HCT116 (cell line): ENCODE measurements around the gene TP53RK. TPM values are rescaled to one million over a fixed set of nuclear protein-coding genes. Genes with fewer than 3 reads are reported as not detected.

Source experiments
- ATAC-seq: fragments of 200-7000 bp; cut with Tn5 transposase; 2 replicates; pipeline ENCODE4 v1.9.1; 2020; ENCODE audit warnings: mild to moderate bottlenecking, moderate library complexity
- BruUV-seq: library from RNA; stranded (reverse); fragments of 400-500 nt; replicated peaks from 2 replicates; lab custom pipeline; 2021; lab: Mats Ljungman, UMichigan
- CTCF ChIA-PET: fragments of 300-600 bp; sonication (Branson Sonifier 250); formaldehyde crosslinking; loops from one replicate; lab custom pipeline; 2021; ENCODE audit warnings: antibody characterized with exemption; lab: Charles Lee
- POLR2A ChIA-PET: fragments of 300-600, 350-600 bp; sonication (Branson Sonifier 250); formaldehyde crosslinking; loops from one replicate; lab custom pipeline; 2021; ENCODE audit warnings: antibody characterized with exemption; lab: Charles Lee
- RAD21 ChIA-PET, 2 experiments: fragments of 300-600 bp; sonication (Branson Sonifier 250); formaldehyde crosslinking; loops; one replicate each; lab custom pipeline; 2023; ENCODE audit warnings: low total read pairs in 2 of 2; ENCODE audit not compliant: uncharacterized antibody in 2 of 2, unreplicated experiment in 2 of 2, low non-redundant PET in 1 of 2; lab: Charles Lee
- DNase-seq: peaks from one replicate; pipeline ENCODE4 v3.0.0-alpha.2; 2010; ENCODE audit warnings: low read depth, low spot score
- H2AFZ ChIP-seq: fragments of 200-600 bp; shearing (Covaris generic), sonication (generic); 2 replicates; pipeline ENCODE4 v1.6.1; 2017; ENCODE audit warnings: low read depth, mixed run types, mixed read lengths, antibody characterized with exemption, low read length; ENCODE audit not compliant: poor library complexity, severe bottlenecking
- H3K27ac ChIP-seq: 2 replicates; pipeline ENCODE4 v1.5.1; 2012; ENCODE audit warnings: low read depth, low read length
- H3K27me3 ChIP-seq: fragments of 200-600 bp; sonication (generic); 2 replicates; pipeline ENCODE4 v1.6.1; 2016; ENCODE audit warnings: mixed run types, low read length, mixed read lengths; ENCODE audit not compliant: insufficient read depth
- H3K36me3 ChIP-seq, 2 experiments: fragments of 200-500 bp in 1 of 2; fragments of 200-600 bp in 1 of 2; sonication (Bioruptor generic) in 1 of 2; sonication (generic) in 1 of 2; 2 replicates each; pipeline versions ENCODE4 v1.5.1 to v1.6.1; 2014 to 2016; ENCODE audit warnings: low read length in 2 of 2, inconsistent platforms in 1 of 2, mixed read lengths in 1 of 2, mixed run types in 1 of 2; ENCODE audit not compliant: insufficient read depth in 2 of 2, control insufficient read depth in 1 of 2
- H3K4me1 ChIP-seq, 2 experiments: fragments of 200-600 bp in 1 of 2; sonication (generic) in 1 of 2; 2 replicates each; pipeline versions ENCODE4 v1.5.1 to v1.6.1; 2012 to 2017; ENCODE audit warnings: low read length in 2 of 2, inconsistent platforms in 1 of 2, mild to moderate bottlenecking in 1 of 2, mixed read lengths in 1 of 2, mixed run types in 1 of 2, moderate library complexity in 1 of 2; ENCODE audit not compliant: insufficient read depth in 2 of 2, control insufficient read depth in 1 of 2
- H3K4me2 ChIP-seq: fragments of 200-600 bp; sonication (generic); 2 replicates; pipeline ENCODE4 v1.6.1; 2017; ENCODE audit warnings: mixed run types, low read length, mixed read lengths
- H3K4me3 ChIP-seq, 2 experiments: fragments of 200-600 bp in 1 of 2; sonication (generic) in 1 of 2; replicated peaks in 1 of 2; 2 replicates each; pipeline ENCODE4 v1.5.1; 2011 to 2016; ENCODE audit warnings: low read length in 2 of 2, control low read depth in 1 of 2, low read depth in 1 of 2, mild to moderate bottlenecking in 1 of 2, mixed read lengths in 1 of 2, mixed run types in 1 of 2
- H3K79me2 ChIP-seq: fragments of 200-600 bp; sonication (generic); 2 replicates; pipeline ENCODE4 v1.6.1; 2017; ENCODE audit warnings: mild to moderate bottlenecking, mixed run types, low read length, moderate library complexity, mixed read lengths; ENCODE audit not compliant: insufficient read depth
- H3K9ac ChIP-seq: fragments of 200-600 bp; sonication (generic); 2 replicates; pipeline ENCODE4 v1.6.1; 2016; ENCODE audit warnings: low read length, mixed read lengths
- H3K9me2 ChIP-seq: fragments of 200-600 bp; sonication (generic), shearing (Covaris generic); 2 replicates; pipeline ENCODE4 v1.6.1; 2017; ENCODE audit warnings: mixed run types, mild to moderate bottlenecking, moderate library complexity; ENCODE audit not compliant: insufficient read depth
- H3K9me3 ChIP-seq, 2 experiments: fragments of 200-500 bp in 1 of 2; fragments of 200-600 bp in 1 of 2; sonication (Bioruptor generic) in 1 of 2; sonication (generic) in 1 of 2; 2 replicates each; pipeline ENCODE4 v1.6.1; 2014 to 2017; ENCODE audit warnings: low read length in 2 of 2, mixed read lengths in 2 of 2, inconsistent platforms in 1 of 2, low read depth in 1 of 2, mild to moderate bottlenecking in 1 of 2, mixed run types in 1 of 2, moderate library complexity in 1 of 2; ENCODE audit not compliant: control insufficient read depth in 1 of 2, insufficient read depth in 1 of 2
- H4K20me1 ChIP-seq: fragments of 200-600 bp; sonication (generic), shearing (Covaris generic); 2 replicates; pipeline ENCODE4 v1.6.1; 2017; ENCODE audit warnings: mixed run types, mild to moderate bottlenecking, moderate library complexity; ENCODE audit not compliant: insufficient read depth
- EZH2phosphoT487 ChIP-seq: fragments of 200-600 bp; IDR thresholded peaks from 2 replicates; pipeline ENCODE4 v1.6.1; 2018; ENCODE audit warnings: antibody characterized with exemption, borderline replicate concordance
- MAX ChIP-seq: IDR thresholded peaks from 2 replicates; pipeline ENCODE4 v1.6.1; 2012
- REST ChIP-seq: IDR thresholded peaks from 2 replicates; pipeline ENCODE4 v1.6.1; 2012; ENCODE audit warnings: low read depth
- TCF7L2 ChIP-seq: IDR thresholded peaks from 2 replicates; pipeline ENCODE4 v1.7.0; 2011; ENCODE audit warnings: borderline replicate concordance, inconsistent platforms; ENCODE audit not compliant: insufficient read depth, insufficient read length; ENCODE audit errors: extremely low read depth
- ZFX ChIP-seq: fragments of 450-650 bp; IDR thresholded peaks from 2 replicates; pipeline ENCODE4 v1.6.1; 2017
- intact Hi-C: fragments of 100-400 bp; cut with micrococcal nuclease; formaldehyde crosslinking; loops from 2 replicates; pipeline ENCODE4 v1.10.0; 2022
- total RNA-seq: library from RNA; stranded (reverse); gene quantifications from one replicate; pipeline ENCODE4 v1.2.1, GENCODE V29; 2021; ENCODE audit not compliant: unreplicated experiment

The TP53RK gene
- total RNA-seq, 1 experiment from 2014 or later = 9.2 TPM

DNA sequence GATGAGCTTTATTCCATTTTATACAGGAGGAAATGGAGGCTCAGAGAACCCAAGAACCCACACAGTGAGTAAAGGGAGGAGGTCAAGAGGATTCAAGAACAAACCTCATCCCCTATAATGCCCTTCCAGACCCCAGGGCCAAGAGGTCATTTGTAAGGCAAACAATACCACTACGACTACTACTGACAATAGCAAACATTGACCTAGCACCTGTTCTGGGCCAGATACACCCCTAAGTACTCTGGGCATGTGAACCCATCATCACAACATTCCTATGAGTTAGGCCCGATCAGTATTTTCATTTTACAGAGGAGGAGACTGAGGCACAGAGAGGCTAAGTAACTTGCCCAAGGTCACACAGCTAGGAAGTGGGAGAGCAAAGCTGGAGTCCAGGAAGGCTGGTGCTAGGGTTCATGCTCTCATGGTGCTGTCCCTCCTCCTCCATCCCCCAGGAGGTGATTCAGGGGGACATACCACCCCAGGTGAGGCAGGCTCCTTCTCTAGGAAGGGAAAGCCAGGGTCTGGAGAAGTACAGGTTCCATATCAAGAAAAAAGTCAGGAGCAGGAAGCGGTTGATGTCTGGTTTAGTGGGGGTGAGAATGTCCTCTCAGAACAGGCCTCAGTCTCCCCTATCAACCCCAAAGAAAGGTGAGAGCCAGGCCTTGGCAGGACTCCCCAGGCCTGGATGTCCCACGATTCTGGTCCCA, 51.7 kb downstream of the TP53RK start:
- Histone ChIP-seq H4K20me1 (no peaks in the 10 kb centered on the region), H3K27ac (no peak overlapping the region), H3K79me2 (no peaks in the 10 kb centered on the region), H3K27me3 (no peaks in the 10 kb centered on the region), H3K9ac (no peak overlapping the region), H3K9me3 (no peaks in the 10 kb centered on the region), H3K4me3 (no peak overlapping the region), H3K4me1 (no peaks in the 10 kb centered on the region; a peak in 1 of 4 replicates), H3K9me2 (no peaks in the 10 kb centered on the region), H2AFZ (no peak overlapping the region), H3K4me2 (no peak overlapping the region), H3K36me3 (no peaks in the 10 kb centered on the region)
- no TSS peak for BruUV-seq
- POLR2A ChIA-PET = no interaction called here
- ATAC-seq = no peak
- TF ChIP-seq REST = no peak
- TF ChIP-seq EZH2phosphoT487 = no peak
- no peak for TF ChIP-seq MAX
- TF ChIP-seq TCF7L2 = no peak
- no peak for TF ChIP-seq ZFX
- intact Hi-C loops = no loop called here
- CTCF ChIA-PET = no interaction called here
- RAD21 ChIA-PET = no interaction called here
- no peak for DNase-seq
